Panc1 (cell line): ENCODE measurements around the gene ZNF804A. TPM values are rescaled to one million over a fixed set of nuclear protein-coding genes. Genes with fewer than 3 reads are reported as not detected.

ENCODE experiments used
- ATAC-seq: fragments of 200-7000 bp; cut with Tn5 transposase; 2 replicates; pipeline ENCODE4 v1.9.1; 2020; ENCODE audit warnings: mild to moderate bottlenecking, moderate library complexity
- BruUV-seq: library from RNA; stranded (reverse); fragments of 400-500 nt; replicated peaks from 2 replicates; lab custom pipeline; 2021; lab: Mats Ljungman, UMichigan
- CTCF ChIA-PET: fragments of 300-600 bp; sonication (Branson Sonifier 250); formaldehyde crosslinking; loops from one replicate; lab custom pipeline; 2022; ENCODE audit warnings: antibody characterized with exemption; lab: Charles Lee
- POLR2A ChIA-PET: fragments of 300-600 bp; sonication (Branson Sonifier 250); formaldehyde crosslinking; loops from one replicate; lab custom pipeline; 2022; ENCODE audit warnings: antibody characterized with exemption; lab: Charles Lee
- DNase-seq: peaks from one replicate; pipeline ENCODE4 v3.0.0-alpha.2; 2010; ENCODE audit warnings: low read depth, low spot score
- H3K27ac ChIP-seq: 2 replicates; pipeline ENCODE4 v1.5.1; 2011; ENCODE audit warnings: mild to moderate bottlenecking, low read length, inconsistent platforms
- H3K27me3 ChIP-seq: fragments of 200-500 bp; sonication (Bioruptor generic); 2 replicates; pipeline ENCODE4 v1.6.0; 2014; ENCODE audit warnings: low read length, inconsistent platforms; ENCODE audit not compliant: control insufficient read depth, insufficient read depth
- H3K36me3 ChIP-seq: fragments of 200-500 bp; sonication (Bioruptor generic); 2 replicates; pipeline ENCODE4 v1.5.1; 2014; ENCODE audit warnings: inconsistent platforms, mild to moderate bottlenecking, low read length, moderate library complexity; ENCODE audit not compliant: control insufficient read depth, insufficient read depth
- H3K4me1 ChIP-seq: 2 replicates; pipeline ENCODE4 v1.5.1; 2011; ENCODE audit warnings: inconsistent platforms, mild to moderate bottlenecking, low read length, moderate library complexity; ENCODE audit not compliant: control insufficient read depth, insufficient read depth
- H3K4me3 ChIP-seq, 2 experiments: 2 replicates each; pipeline ENCODE4 v1.5.1; 2011 to 2012; ENCODE audit warnings: low read depth in 2 of 2, low read length in 2 of 2, mild to moderate bottlenecking in 2 of 2, inconsistent platforms in 1 of 2, moderate library complexity in 1 of 2
- H3K9me3 ChIP-seq: fragments of 200-500 bp; sonication (Bioruptor generic); 2 replicates; pipeline ENCODE4 v1.5.1; 2014; ENCODE audit warnings: low read depth, mild to moderate bottlenecking, inconsistent platforms, low read length, moderate library complexity; ENCODE audit not compliant: control insufficient read depth, insufficient read depth
- POLR2AphosphoS5 ChIP-seq: IDR thresholded peaks from 2 replicates; pipeline ENCODE4 v1.6.1; 2012; ENCODE audit warnings: mild to moderate bottlenecking, low read depth, low read length, moderate library complexity
- SIN3A ChIP-seq: IDR thresholded peaks from 2 replicates; pipeline ENCODE4 v1.6.1; 2012; ENCODE audit warnings: low read depth, mild to moderate bottlenecking, low read length, moderate library complexity, borderline replicate concordance; ENCODE audit not compliant: insufficient read depth
- TCF7L2 ChIP-seq: IDR thresholded peaks from 2 replicates; pipeline ENCODE4 v1.6.1; 2011; ENCODE audit warnings: mild to moderate bottlenecking, low read depth, low read length, inconsistent platforms
- in situ Hi-C: cut with HindIII; loops from 2 replicates; pipeline ENCODE4 v1.10.0; 2016; ENCODE audit warnings: low sequenced_read_pairs, low pct_unique_long_range_greater_than_20kb
- intact Hi-C: fragments of 100-400 bp; cut with micrococcal nuclease; formaldehyde crosslinking; loops from one replicate; pipeline ENCODE4 v1.10.0; 2022; ENCODE audit not compliant: unreplicated experiment
- total RNA-seq: library from RNA; stranded (reverse); gene quantifications from one replicate; pipeline ENCODE4 v1.2.1, GENCODE V29; 2021; ENCODE audit not compliant: unreplicated experiment
- TF ChIP-seq, protein P1 (sequence below): fragments of 450-650 bp; IDR thresholded peaks from 2 replicates; pipeline ENCODE4 v1.5.1; 2017; ENCODE audit warnings: mild to moderate bottlenecking
- TF ChIP-seq, protein P2 (sequence below), 2 experiments: IDR thresholded peaks; 2 replicates each; pipeline ENCODE4 v1.6.1; 2011 to 2012; ENCODE audit warnings: low read depth in 2 of 2, control low read depth in 1 of 2, low read length in 1 of 2, mild to moderate bottlenecking in 1 of 2, moderate library complexity in 1 of 2; ENCODE audit not compliant: insufficient read depth in 1 of 2

ZNF804A gene
- total RNA-seq, 1 experiment from 2014 or later = 2.2 TPM

DNA sequence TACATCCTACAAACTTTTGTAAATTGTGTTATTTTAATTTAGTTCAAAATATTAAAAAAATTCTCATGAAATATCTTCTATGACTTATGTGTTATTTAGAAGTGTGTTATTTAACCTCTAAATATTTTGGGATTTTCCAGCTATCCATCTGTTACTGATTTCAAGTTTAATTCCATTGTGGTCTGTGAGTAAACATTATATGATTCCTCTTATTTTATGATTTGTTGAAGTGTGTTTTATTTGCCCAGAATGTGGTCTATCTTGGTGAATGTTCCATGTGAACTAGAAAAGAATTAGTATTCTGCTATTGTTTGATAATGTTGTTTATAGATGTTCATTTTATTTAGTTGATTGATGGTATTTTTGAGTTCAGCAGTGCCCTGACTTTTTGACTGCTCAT is 136.0 kb downstream of the ZNF804A start:
- intact Hi-C loops = no loop called here
- POLR2A ChIA-PET = no interaction called here
- CTCF ChIA-PET = no interaction called here
- Histone ChIP-seq H3K9me3 (no peaks in the 10 kb centered on the region), H3K4me1 (no peaks in the 10 kb centered on the region), H3K36me3 (no peaks in the 10 kb centered on the region), H3K27ac (no peak overlapping the region), H3K4me3 (no peak overlapping the region), H3K27me3 (no peaks in the 10 kb centered on the region)
- BruUV-seq = no TSS peak
- TF ChIP-seq, protein P1, sequence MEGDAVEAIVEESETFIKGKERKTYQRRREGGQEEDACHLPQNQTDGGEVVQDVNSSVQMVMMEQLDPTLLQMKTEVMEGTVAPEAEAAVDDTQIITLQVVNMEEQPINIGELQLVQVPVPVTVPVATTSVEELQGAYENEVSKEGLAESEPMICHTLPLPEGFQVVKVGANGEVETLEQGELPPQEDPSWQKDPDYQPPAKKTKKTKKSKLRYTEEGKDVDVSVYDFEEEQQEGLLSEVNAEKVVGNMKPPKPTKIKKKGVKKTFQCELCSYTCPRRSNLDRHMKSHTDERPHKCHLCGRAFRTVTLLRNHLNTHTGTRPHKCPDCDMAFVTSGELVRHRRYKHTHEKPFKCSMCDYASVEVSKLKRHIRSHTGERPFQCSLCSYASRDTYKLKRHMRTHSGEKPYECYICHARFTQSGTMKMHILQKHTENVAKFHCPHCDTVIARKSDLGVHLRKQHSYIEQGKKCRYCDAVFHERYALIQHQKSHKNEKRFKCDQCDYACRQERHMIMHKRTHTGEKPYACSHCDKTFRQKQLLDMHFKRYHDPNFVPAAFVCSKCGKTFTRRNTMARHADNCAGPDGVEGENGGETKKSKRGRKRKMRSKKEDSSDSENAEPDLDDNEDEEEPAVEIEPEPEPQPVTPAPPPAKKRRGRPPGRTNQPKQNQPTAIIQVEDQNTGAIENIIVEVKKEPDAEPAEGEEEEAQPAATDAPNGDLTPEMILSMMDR = no peak
- TF ChIP-seq SIN3A = no peak
- DNase-seq (no peak), ATAC-seq (no peak)
- in situ Hi-C loops = no loop called here

DNA sequence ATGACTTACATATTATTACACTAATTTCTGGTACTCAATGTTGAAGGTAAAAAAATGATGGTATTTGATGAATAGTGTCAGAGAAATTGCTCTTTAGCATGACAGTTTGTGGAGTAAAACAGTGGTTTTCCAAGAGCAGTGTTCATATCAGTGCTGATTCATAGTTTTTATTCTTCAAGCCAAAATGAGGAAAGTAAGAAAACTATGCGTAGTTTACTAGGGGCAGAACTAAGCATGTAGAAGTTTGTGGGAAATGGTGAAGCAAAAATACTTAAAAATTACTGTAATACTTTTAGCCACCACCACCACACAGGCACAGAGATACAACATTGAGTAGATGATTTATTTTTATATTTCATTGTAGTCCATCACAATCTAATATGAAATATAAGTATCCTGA is 137.3 kb downstream of the ZNF804A start:
- Histone ChIP-seq H3K4me1 (no peaks in the 10 kb centered on the region), H3K4me3 (no peak overlapping the region), H3K36me3 (no peaks in the 10 kb centered on the region), H3K27me3 (no peaks in the 10 kb centered on the region), H3K27ac (no peak overlapping the region), H3K9me3 (no peaks in the 10 kb centered on the region)
- ChIA-PET CTCF (no interaction called here), POLR2A (no interaction called here)
- ATAC-seq = no peak
- no peak for DNase-seq
- in situ Hi-C loops = no loop called here
- no TSS peak for BruUV-seq
- intact Hi-C loops = no loop called here
- TF ChIP-seq POLR2AphosphoS5 (no peak), TCF7L2 (no peak), SIN3A (no peak)
- TF ChIP-seq, protein P2, sequence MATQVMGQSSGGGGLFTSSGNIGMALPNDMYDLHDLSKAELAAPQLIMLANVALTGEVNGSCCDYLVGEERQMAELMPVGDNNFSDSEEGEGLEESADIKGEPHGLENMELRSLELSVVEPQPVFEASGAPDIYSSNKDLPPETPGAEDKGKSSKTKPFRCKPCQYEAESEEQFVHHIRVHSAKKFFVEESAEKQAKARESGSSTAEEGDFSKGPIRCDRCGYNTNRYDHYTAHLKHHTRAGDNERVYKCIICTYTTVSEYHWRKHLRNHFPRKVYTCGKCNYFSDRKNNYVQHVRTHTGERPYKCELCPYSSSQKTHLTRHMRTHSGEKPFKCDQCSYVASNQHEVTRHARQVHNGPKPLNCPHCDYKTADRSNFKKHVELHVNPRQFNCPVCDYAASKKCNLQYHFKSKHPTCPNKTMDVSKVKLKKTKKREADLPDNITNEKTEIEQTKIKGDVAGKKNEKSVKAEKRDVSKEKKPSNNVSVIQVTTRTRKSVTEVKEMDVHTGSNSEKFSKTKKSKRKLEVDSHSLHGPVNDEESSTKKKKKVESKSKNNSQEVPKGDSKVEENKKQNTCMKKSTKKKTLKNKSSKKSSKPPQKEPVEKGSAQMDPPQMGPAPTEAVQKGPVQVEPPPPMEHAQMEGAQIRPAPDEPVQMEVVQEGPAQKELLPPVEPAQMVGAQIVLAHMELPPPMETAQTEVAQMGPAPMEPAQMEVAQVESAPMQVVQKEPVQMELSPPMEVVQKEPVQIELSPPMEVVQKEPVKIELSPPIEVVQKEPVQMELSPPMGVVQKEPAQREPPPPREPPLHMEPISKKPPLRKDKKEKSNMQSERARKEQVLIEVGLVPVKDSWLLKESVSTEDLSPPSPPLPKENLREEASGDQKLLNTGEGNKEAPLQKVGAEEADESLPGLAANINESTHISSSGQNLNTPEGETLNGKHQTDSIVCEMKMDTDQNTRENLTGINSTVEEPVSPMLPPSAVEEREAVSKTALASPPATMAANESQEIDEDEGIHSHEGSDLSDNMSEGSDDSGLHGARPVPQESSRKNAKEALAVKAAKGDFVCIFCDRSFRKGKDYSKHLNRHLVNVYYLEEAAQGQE (IDR thresholded peaks at IDR 0.05; ENCODE audit: insufficient read depth in 1 of 2, low read depth in 2 of 2, low read length in 1 of 2) = no peak
- TF ChIP-seq, protein P1 = no peak
